WERI-Rb-1 (cell line): ENCODE results near the gene HHAT.

Experiments
- DNase-seq: peaks from one replicate; pipeline ENCODE4 v3.0.0-alpha.2; 2020
- H3K27ac ChIP-seq: fragments of 250-450 bp; sonication (Bioruptor Pico); 2 replicates; pipeline ENCODE4 v1.5.1; 2020; ENCODE audit warnings: mild to moderate bottlenecking, moderate library complexity
- H3K27me3 ChIP-seq: fragments of 250-450 bp; sonication (Bioruptor Pico); 2 replicates; pipeline ENCODE4 v1.5.1; 2021; ENCODE audit warnings: mild to moderate bottlenecking, low read depth, moderate library complexity; ENCODE audit not compliant: insufficient read depth, severe bottlenecking
- H3K36me3 ChIP-seq: fragments of 250-450 bp; sonication (Bioruptor Pico); 2 replicates; pipeline ENCODE4 v1.5.1; 2020; ENCODE audit warnings: mild to moderate bottlenecking, moderate library complexity
- H3K4me3 ChIP-seq: 2 replicates; pipeline ENCODE4 v1.5.1; 2011; ENCODE audit warnings: low read depth, mild to moderate bottlenecking, control low read depth, low read length
- H3K9me3 ChIP-seq: fragments of 250-450 bp; sonication (Bioruptor Pico); 2 replicates; pipeline ENCODE4 v1.5.1; 2021; ENCODE audit warnings: mild to moderate bottlenecking, moderate library complexity; ENCODE audit not compliant: severe bottlenecking
- CTCF ChIP-seq: IDR thresholded peaks from 2 replicates; pipeline ENCODE4 v1.5.1; 2011; ENCODE audit warnings: low read depth, mild to moderate bottlenecking, control low read depth, inconsistent platforms, low read length

The HHAT gene

GRCh38 chr1:210303391-210303790, 25.3 kb upstream of the HHAT start:
- no peak for TF ChIP-seq CTCF
- DNase-seq: no peak
- H3K4me3 ChIP-seq: no peak overlapping the region
- H3K36me3 ChIP-seq: no peaks in the 10 kb centered on the region
- no peak overlapping the region for H3K27ac ChIP-seq
- H3K27me3 ChIP-seq: no peaks in the 10 kb centered on the region
- H3K9me3 ChIP-seq: no peaks in the 10 kb centered on the region

- no peak for TF ChIP-seq CTCF
- Histone ChIP-seq H3K4me3 (peak overlapping the region; percentile 59), H3K27ac (no peak overlapping the region)
These were observed 18.0 kb upstream of the HHAT start for GRCh38 chr1:210310562-210311153.

GRCh38 chr1:210311726-210312493, 16.8 kb upstream of the HHAT start:
- H3K27ac ChIP-seq: no peak overlapping the region
- TF ChIP-seq CTCF: no peak

More at GRCh38 chr1:210310562-210311153, 18.0 kb upstream of the HHAT start:
- no peak for DNase-seq
- Histone ChIP-seq H3K36me3 (no peaks in the 10 kb centered on the region), H3K9me3 (no peaks in the 10 kb centered on the region), H3K27me3 (no peaks in the 10 kb centered on the region)

GRCh38 chr1:210313046-210313595, 15.6 kb upstream of the HHAT start:
- no peaks in the 10 kb centered on the region for H3K9me3 ChIP-seq
- no peak overlapping the region for H3K4me3 ChIP-seq
- H3K36me3 ChIP-seq: no peaks in the 10 kb centered on the region
- no peaks in the 10 kb centered on the region for H3K27me3 ChIP-seq
- DNase-seq: no peak
- TF ChIP-seq CTCF: no peak
- no peak overlapping the region for H3K27ac ChIP-seq

More at GRCh38 chr1:210311726-210312493, 16.8 kb upstream of the HHAT start:
- Histone ChIP-seq H3K4me3 (peak overlapping the region; percentile 59), H3K36me3 (no peaks in the 10 kb centered on the region), H3K9me3 (no peaks in the 10 kb centered on the region), H3K27me3 (no peaks in the 10 kb centered on the region)
- DNase-seq: no peak

- peaks cover 2% of the 10 kb centered on the region for H3K9me3 ChIP-seq
- no peak overlapping the region for H3K27ac ChIP-seq
- TF ChIP-seq CTCF: no peak
- H3K27me3 ChIP-seq: no peaks in the 10 kb centered on the region
- DNase-seq: no peak
- no peaks in the 10 kb centered on the region for H3K36me3 ChIP-seq
- no peak overlapping the region for H3K4me3 ChIP-seq
These were observed 14.8 kb upstream of the HHAT start for GRCh38 chr1:210313921-210314320.
